Chondrocyte (in vitro differentiated cells): ENCODE measurements around the gene ITPKB. TPM values are rescaled to one million over a fixed set of nuclear protein-coding genes. Genes with fewer than 3 reads are reported as not detected.
A peak's percentile ranks its signal among the peaks of the same experiment; 100 is the strongest.

Experiments
- DNase-seq: peaks from one replicate; pipeline ENCODE4 v3.0.0; 2021; ENCODE audit warnings: mixed read lengths, low spot score
- H3K27ac Mint-ChIP-seq: one replicate; pipeline ENCODE4 v1.8.0; 2021; ENCODE audit warnings: mild to moderate bottlenecking, moderate library complexity, mixed read lengths; ENCODE audit not compliant: unreplicated experiment
- H3K27me3 Mint-ChIP-seq: 2 replicates; pipeline ENCODE4 v1.8.0; 2021; ENCODE audit warnings: low read depth, mixed read lengths
- H3K36me3 Mint-ChIP-seq: 2 replicates; pipeline ENCODE4 v1.8.0; 2021; ENCODE audit warnings: low read depth, mixed read lengths
- H3K4me1 Mint-ChIP-seq: 2 replicates; pipeline ENCODE4 v1.8.0; 2021; ENCODE audit warnings: low read depth, mild to moderate bottlenecking, mixed read lengths
- H3K4me3 Mint-ChIP-seq: one replicate; pipeline ENCODE4 v1.8.0; 2021; ENCODE audit warnings: mild to moderate bottlenecking, moderate library complexity, mixed read lengths; ENCODE audit not compliant: unreplicated experiment
- H3K9me3 Mint-ChIP-seq: 2 replicates; pipeline ENCODE4 v1.8.0; 2021; ENCODE audit warnings: low read depth, mixed read lengths
- CTCF ChIP-seq: fragments of 200-600 bp; sonication (generic); IDR thresholded peaks from 2 replicates; pipeline ENCODE4 v1.5.0; 2021; ENCODE audit warnings: antibody characterized with exemption, mild to moderate bottlenecking, moderate library complexity
- total RNA-seq: library from RNA; stranded (reverse); gene quantifications from 3 replicates; pipeline ENCODE4 v1.2.1, GENCODE V29; 2021

ITPKB gene
- total RNA-seq, 1 donor from 2014 or later, result 13.4 TPM

GRCh38 chr1:226681652-226682493, 57.2 kb downstream of the ITPKB start:
- no peak for DNase-seq
- Mint-ChIP-seq H3K27me3 (no peaks in the 10 kb centered on the region), H3K9me3 (no peaks in the 10 kb centered on the region), H3K27ac (no peak overlapping the region), H3K36me3 (peaks cover 3% of the 10 kb centered on the region), H3K4me1 (peaks cover 35% of the 10 kb centered on the region), H3K4me3 (no peak overlapping the region)
- no peak for TF ChIP-seq CTCF

- Mint-ChIP-seq H3K27ac (peak overlapping the region; percentile 95), H3K9me3 (no peaks in the 10 kb centered on the region), H3K36me3 (peaks cover 3% of the 10 kb centered on the region), H3K27me3 (no peaks in the 10 kb centered on the region), H3K4me1 (peaks cover 41% of the 10 kb centered on the region), H3K4me3 (peak overlapping the region; percentile 77)
- DNase-seq, result no peak
- TF ChIP-seq CTCF, result no peak
Observed at GRCh38 chr1:226680653-226681052, 58.4 kb downstream of the ITPKB start.

DNA sequence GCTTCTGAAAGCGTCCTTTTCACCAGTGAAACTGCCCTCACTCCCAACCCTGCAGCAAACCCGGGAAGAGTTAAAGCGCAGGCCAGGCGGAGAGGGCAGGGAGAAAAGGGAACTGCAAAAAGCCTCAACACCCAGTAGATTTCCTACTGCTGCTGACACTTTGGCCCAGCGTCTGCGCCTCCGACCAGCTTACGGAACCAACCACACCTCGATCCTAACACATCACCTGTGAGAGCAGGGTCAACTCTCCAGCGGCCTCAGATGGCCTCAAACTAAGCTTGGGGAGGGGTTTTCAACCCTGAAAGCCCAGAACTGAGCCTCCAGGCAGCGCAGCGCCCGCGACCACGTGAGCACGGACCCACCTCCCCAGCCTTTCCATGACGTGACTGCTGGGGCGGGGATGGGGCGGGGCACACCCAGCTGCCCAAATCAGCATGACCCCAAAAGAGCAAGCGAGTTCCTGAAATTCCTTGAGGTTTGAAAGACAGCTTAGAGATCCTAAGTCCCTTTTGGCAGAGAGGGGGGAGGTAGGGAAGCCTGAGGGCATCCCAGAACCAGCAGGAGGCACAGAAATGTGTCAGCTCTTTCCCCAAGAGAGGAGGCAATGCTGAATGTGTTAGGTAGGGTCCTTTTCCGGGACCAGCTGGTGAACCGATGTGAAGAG, 59.1 kb downstream of the ITPKB start:
- Mint-ChIP-seq H3K4me3 (peak overlapping the region; percentile 77), H3K4me1 (peaks cover 43% of the 10 kb centered on the region), H3K27me3 (no peaks in the 10 kb centered on the region), H3K9me3 (no peaks in the 10 kb centered on the region), H3K27ac (peak overlapping the region; percentile 95), H3K36me3 (no peaks in the 10 kb centered on the region)
- peak; percentile 25 for TF ChIP-seq CTCF
- no peak for DNase-seq

- Mint-ChIP-seq H3K9me3 (no peaks in the 10 kb centered on the region), H3K36me3 (peaks cover 2% of the 10 kb centered on the region), H3K4me3 (peak overlapping the region; percentile 77), H3K27me3 (no peaks in the 10 kb centered on the region), H3K27ac (peak overlapping the region; percentile 95), H3K4me1 (peaks cover 43% of the 10 kb centered on the region)
- no peak for DNase-seq
- no peak for TF ChIP-seq CTCF
Observed at GRCh38 chr1:226679262-226679661, 59.8 kb downstream of the ITPKB start.

- no peak for TF ChIP-seq CTCF
Observed at GRCh38 chr1:226678701-226679100, 60.4 kb downstream of the ITPKB start.

More at GRCh38 chr1:226678701-226679100, 60.4 kb downstream of the ITPKB start:
- no peak overlapping the region for H3K4me3 Mint-ChIP-seq
- no peak overlapping the region for H3K27ac Mint-ChIP-seq
- peaks cover 2% of the 10 kb centered on the region for H3K36me3 Mint-ChIP-seq
- peaks cover 43% of the 10 kb centered on the region for H3K4me1 Mint-ChIP-seq
- H3K27me3 Mint-ChIP-seq, result no peaks in the 10 kb centered on the region
- no peaks in the 10 kb centered on the region for H3K9me3 Mint-ChIP-seq
- no peak for DNase-seq
